HL-60/S4 treated with phorbol 12-myristate 13-acetate at 8.2 ng/mL for 4 days and 3 days (cell line): ENCODE results near the gene TEAD1.

Experiments used
- in situ Hi-C: fragments of 300-500 bp; cut with MboI; formaldehyde crosslinking; loops from 2 replicates; pipeline ENCODE4 v1.15.0; 2022; ENCODE audit warnings: low sequenced_read_pairs

The TEAD1 gene

GRCh38 chr11:12885717-12886239, 211.6 kb downstream of the TEAD1 start:
- in situ Hi-C loops = loop anchor here (25.0 kb wide), 1 partner anchor 548 kb away; no protein-coding TSS in a partner anchor

- in situ Hi-C loops = loop anchor here (25.0 kb wide), 1 partner anchor 549 kb away; no protein-coding TSS in a partner anchor
Measured at GRCh38 chr11:12886508-12886907, 212.3 kb downstream of the TEAD1 start.

- in situ Hi-C loops = loop anchor here (25.0 kb wide), 1 partner anchor 551 kb away; no protein-coding TSS in a partner anchor
Measured at GRCh38 chr11:12888525-12889158, 214.4 kb downstream of the TEAD1 start.

GRCh38 chr11:12889243-12889642, 215.0 kb downstream of the TEAD1 start:
- in situ Hi-C loops = loop anchor here (25.0 kb wide), 1 partner anchor 552 kb away; no protein-coding TSS in a partner anchor

GRCh38 chr11:12890476-12890875, 216.3 kb downstream of the TEAD1 start:
- in situ Hi-C loops = loop anchor here (25.0 kb wide), 1 partner anchor 553 kb away; no protein-coding TSS in a partner anchor

- in situ Hi-C loops = loop anchor here (25.0 kb wide), 1 partner anchor 557 kb away; no protein-coding TSS in a partner anchor
Measured at GRCh38 chr11:12893787-12894672, 219.8 kb downstream of the TEAD1 start.

- in situ Hi-C loops = loop anchor here (25.0 kb wide), 1 partner anchor 560 kb away; no protein-coding TSS in a partner anchor
Measured at GRCh38 chr11:12897390-12897789, 223.2 kb downstream of the TEAD1 start.

- in situ Hi-C loops = loop anchor here (25.0 kb wide), 1 partner anchor 561 kb away; no protein-coding TSS in a partner anchor
Measured at GRCh38 chr11:12897867-12898266, 223.6 kb downstream of the TEAD1 start.

- in situ Hi-C loops = no loop called here
Measured at GRCh38 chr11:12900496-12900895, 226.3 kb downstream of the TEAD1 start.

- in situ Hi-C loops = no loop called here
Measured at GRCh38 chr11:12901272-12901671, 227.1 kb downstream of the TEAD1 start.

GRCh38 chr11:12901874-12902481, 227.8 kb downstream of the TEAD1 start:
- in situ Hi-C loops = no loop called here

- in situ Hi-C loops = no loop called here
Measured at GRCh38 chr11:12902791-12903486, 228.7 kb downstream of the TEAD1 start.

- in situ Hi-C loops = no loop called here
Measured at GRCh38 chr11:12905435-12905834, 231.2 kb downstream of the TEAD1 start.

- in situ Hi-C loops = no loop called here
Measured at GRCh38 chr11:12906501-12906900, 232.3 kb downstream of the TEAD1 start.

- in situ Hi-C loops = no loop called here
Measured at GRCh38 chr11:12909879-12910278, 235.7 kb downstream of the TEAD1 start.

GRCh38 chr11:12914400-12914912, 240.2 kb downstream of the TEAD1 start:
- in situ Hi-C loops = no loop called here

- in situ Hi-C loops = no loop called here
Measured at GRCh38 chr11:12915093-12915492, 240.9 kb downstream of the TEAD1 start.

- in situ Hi-C loops = no loop called here
Measured at GRCh38 chr11:12917822-12918221, 243.6 kb downstream of the TEAD1 start.

- in situ Hi-C loops = no loop called here
Measured at GRCh38 chr11:12918667-12919066, 244.4 kb downstream of the TEAD1 start.

- in situ Hi-C loops = no loop called here
Measured at GRCh38 chr11:12922418-12922817, 248.2 kb downstream of the TEAD1 start.
